Measurements from ENCODE around the gene NAPG. TPM values are rescaled to one million over a fixed set of nuclear protein-coding genes. Genes with fewer than 3 reads are reported as not detected.
"Not testable (repeated sequence)": the region's sequence is repeated elsewhere in the genome, so short reads cannot be mapped to it uniquely, and the experiment has no call there.

The NAPG gene
- total RNA-seq, 1 donor from 2014 or later = 23.6 TPM

DNA sequence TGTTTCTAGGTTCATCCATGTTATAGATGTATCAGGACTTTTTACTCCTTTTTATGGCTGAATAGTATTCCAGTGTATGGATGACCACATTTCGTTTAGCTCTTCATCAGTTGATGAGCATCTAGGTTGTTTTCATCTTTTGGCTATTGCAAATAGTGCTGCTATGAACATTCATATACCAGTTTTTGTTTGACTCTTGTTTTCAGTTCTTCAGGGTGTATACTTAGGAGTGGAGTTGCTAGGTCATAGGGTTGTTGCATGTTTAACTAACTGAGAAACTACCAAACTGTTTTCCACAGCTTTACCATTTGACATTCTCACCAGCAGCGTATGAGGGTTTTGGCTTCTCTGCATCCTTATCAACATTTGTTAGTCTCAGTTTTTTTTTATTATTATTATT, 25.8 kb upstream of the NAPG start:
- Mint-ChIP-seq H3K27me3 (ENCODE audit: low read depth) (no peaks in the 10 kb centered on the region), H3K4me1 (no peaks in the 10 kb centered on the region), H3K4me3 (no peak overlapping the region), H3K27ac (ENCODE audit: unreplicated experiment) (no peak overlapping the region), H3K9me3 (peaks cover 8% of the 10 kb centered on the region), H3K36me3 (ENCODE audit: low read depth) (peaks cover 5% of the 10 kb centered on the region)
- TF ChIP-seq, protein P1, sequence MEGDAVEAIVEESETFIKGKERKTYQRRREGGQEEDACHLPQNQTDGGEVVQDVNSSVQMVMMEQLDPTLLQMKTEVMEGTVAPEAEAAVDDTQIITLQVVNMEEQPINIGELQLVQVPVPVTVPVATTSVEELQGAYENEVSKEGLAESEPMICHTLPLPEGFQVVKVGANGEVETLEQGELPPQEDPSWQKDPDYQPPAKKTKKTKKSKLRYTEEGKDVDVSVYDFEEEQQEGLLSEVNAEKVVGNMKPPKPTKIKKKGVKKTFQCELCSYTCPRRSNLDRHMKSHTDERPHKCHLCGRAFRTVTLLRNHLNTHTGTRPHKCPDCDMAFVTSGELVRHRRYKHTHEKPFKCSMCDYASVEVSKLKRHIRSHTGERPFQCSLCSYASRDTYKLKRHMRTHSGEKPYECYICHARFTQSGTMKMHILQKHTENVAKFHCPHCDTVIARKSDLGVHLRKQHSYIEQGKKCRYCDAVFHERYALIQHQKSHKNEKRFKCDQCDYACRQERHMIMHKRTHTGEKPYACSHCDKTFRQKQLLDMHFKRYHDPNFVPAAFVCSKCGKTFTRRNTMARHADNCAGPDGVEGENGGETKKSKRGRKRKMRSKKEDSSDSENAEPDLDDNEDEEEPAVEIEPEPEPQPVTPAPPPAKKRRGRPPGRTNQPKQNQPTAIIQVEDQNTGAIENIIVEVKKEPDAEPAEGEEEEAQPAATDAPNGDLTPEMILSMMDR (conservative IDR thresholded peaks at IDR 0.05) = no peak
- no peak for DNase-seq (ENCODE audit: low read depth, low spot score)

DNA sequence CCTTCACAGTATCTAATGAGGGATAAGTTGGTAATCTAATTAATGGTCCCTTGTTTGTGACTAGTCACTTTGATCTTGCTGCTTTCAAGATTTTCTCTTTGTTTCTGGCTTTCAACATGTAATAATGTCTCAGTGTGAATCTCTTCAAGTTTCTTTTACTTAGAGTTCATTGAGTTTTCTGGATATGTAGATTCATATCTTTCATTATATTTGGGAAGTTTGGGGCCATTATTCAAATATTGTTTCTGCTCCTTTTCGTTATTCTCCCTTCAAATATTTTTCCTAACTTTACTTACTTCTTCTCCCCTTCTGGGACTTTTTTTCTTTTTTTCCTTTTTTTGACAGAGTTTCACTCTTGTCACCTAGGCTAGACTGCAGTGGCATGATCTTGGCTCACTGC, 21.1 kb upstream of the NAPG start:
- Mint-ChIP-seq H3K36me3 (ENCODE audit: low read depth) (peaks cover 11% of the 10 kb centered on the region), H3K4me1 (no peaks in the 10 kb centered on the region), H3K27ac (ENCODE audit: unreplicated experiment) (no peak overlapping the region), H3K27me3 (ENCODE audit: low read depth) (no peaks in the 10 kb centered on the region), H3K4me3 (no peak overlapping the region), H3K9me3 (peaks cover 17% of the 10 kb centered on the region)
- TF ChIP-seq, protein P1 (conservative IDR thresholded peaks at IDR 0.05) = no peak
- DNase-seq (ENCODE audit: low read depth, low spot score) = no peak

DNA sequence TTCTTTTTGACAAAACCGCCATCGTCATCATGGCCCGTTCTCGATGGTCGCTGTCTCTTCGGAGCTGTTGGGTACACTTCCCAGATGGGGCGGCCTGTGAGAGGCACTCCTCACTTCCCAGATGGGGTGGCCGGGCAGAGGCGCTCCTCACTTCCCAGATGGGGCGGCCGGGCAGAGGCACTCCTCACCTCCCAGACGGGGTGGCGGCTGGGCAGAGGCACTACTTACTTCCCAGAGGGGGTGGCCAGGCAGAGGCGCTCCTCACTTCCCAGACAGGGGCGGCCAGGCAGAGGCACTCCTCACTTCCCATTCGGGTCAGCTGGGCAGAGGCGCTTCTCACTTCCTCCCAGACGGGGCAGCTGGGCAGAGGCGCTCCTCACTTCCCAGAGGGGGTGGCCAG, 19.9 kb upstream of the NAPG start:
- DNase-seq (ENCODE audit: low read depth, low spot score); H3K4me1 Mint-ChIP-seq; H3K27ac Mint-ChIP-seq (ENCODE audit: unreplicated experiment); H3K27me3 Mint-ChIP-seq (ENCODE audit: low read depth); H3K4me3 Mint-ChIP-seq: not testable (repeated sequence)
- H3K9me3 Mint-ChIP-seq = peaks cover 14% of the 10 kb centered on the region
- H3K36me3 Mint-ChIP-seq (ENCODE audit: low read depth) = peaks cover 11% of the 10 kb centered on the region

DNA sequence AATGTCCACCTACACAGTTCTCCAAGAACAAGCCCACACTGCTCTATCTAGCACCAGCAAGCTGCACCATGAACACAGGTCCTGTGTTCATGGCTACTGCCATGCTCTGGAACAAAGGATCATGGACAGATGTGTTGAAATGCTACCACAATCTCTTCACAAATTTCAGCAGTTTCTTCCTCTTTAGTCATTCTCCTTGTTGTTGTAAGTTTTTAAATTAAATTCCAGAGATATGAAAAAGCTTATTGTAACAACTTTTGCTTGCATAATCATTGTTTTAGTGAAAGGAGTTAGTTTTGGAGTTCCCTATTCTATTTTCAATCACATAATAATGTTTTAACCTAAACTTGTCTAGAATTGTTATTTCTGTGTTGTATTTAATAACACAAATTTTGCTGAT, 17.2 kb upstream of the NAPG start:
- Mint-ChIP-seq H3K4me3 (no peak overlapping the region), H3K27me3 (ENCODE audit: low read depth) (no peaks in the 10 kb centered on the region), H3K36me3 (ENCODE audit: low read depth) (peaks cover 11% of the 10 kb centered on the region), H3K9me3 (peaks cover 12% of the 10 kb centered on the region), H3K27ac (ENCODE audit: unreplicated experiment) (no peak overlapping the region), H3K4me1 (peaks cover 4% of the 10 kb centered on the region)
- no peak for DNase-seq (ENCODE audit: low read depth, low spot score)
- TF ChIP-seq, protein P1 (conservative IDR thresholded peaks at IDR 0.05) = no peak

DNA sequence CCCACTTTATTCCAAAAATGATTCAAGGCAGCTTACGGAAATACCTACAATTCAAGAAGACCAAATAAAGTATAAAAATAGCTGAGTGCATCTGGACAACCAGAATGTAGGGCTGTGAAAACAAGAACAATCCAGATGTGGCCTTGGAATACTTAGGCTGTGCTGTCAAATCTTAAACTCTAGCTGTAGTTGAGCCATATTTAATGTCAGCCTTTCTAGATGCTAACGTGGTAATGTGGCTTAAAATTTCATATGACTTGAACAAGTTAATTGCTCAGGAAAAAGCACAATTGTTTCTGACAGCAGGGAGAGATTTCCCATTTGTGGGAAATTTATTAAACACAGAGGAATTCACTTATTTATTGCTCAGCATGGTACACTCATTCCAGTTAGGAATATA, 14.6 kb upstream of the NAPG start:
- no peak for DNase-seq (ENCODE audit: low read depth, low spot score)
- no peaks in the 10 kb centered on the region for H3K27me3 Mint-ChIP-seq (ENCODE audit: low read depth)
- peaks cover 7% of the 10 kb centered on the region for H3K36me3 Mint-ChIP-seq (ENCODE audit: low read depth)
- H3K4me3 Mint-ChIP-seq = no peak overlapping the region
- H3K4me1 Mint-ChIP-seq = peaks cover 4% of the 10 kb centered on the region
- H3K9me3 Mint-ChIP-seq = peaks cover 9% of the 10 kb centered on the region
- TF ChIP-seq, protein P1 (conservative IDR thresholded peaks at IDR 0.05) = no peak
- no peak overlapping the region for H3K27ac Mint-ChIP-seq (ENCODE audit: unreplicated experiment)

DNA sequence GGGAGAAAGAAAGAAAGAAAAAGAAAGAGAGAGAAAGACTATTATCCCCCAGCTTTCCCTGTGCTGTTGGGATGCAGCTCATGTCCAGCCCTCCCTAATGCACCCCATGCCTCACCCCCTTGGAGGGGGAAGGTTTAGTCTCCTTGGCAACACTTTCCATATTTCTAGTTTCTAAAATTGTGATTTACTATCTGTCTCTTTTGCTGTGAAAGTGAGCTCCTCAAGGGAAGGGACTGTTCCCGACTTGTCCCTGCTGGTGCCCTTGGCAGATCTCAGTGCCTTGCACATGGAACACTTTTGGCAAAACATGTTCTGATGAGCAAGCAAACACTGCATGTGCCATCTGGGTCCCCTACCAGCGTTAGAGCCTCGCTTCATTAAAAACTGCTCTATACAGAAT, 11.7 kb upstream of the NAPG start:
- Mint-ChIP-seq H3K9me3 (no peaks in the 10 kb centered on the region), H3K27me3 (ENCODE audit: low read depth) (no peaks in the 10 kb centered on the region), H3K27ac (ENCODE audit: unreplicated experiment) (no peak overlapping the region), H3K4me3 (no peak overlapping the region), H3K4me1 (peaks cover 14% of the 10 kb centered on the region), H3K36me3 (ENCODE audit: low read depth) (no peaks in the 10 kb centered on the region)
- no peak for DNase-seq (ENCODE audit: low read depth, low spot score)
- TF ChIP-seq, protein P1 (conservative IDR thresholded peaks at IDR 0.05) = no peak
